Endometrial microvascular endothelial cells (primary cell): ENCODE measurements around the gene COMMD1. TPM values are rescaled to one million over a fixed set of nuclear protein-coding genes. Genes with fewer than 3 reads are reported as not detected.
"Not testable (repeated sequence)": the region's sequence is repeated elsewhere in the genome, so short reads cannot be mapped to it uniquely, and the experiment has no call there.

Experiments
- in situ Hi-C: cut with HindIII; loops from 2 replicates; pipeline ENCODE4 v1.10.0; 2017; ENCODE audit warnings: low sequenced_read_pairs, low pct_unique_long_range_greater_than_20kb; ENCODE audit errors: inconsistent ontology term
- total RNA-seq: library from RNA; depleted of rRNA; stranded (reverse); fragments of >200 nt; gene quantifications from one replicate; pipeline ENCODE4 v1.2.3, GENCODE V29; 2015; ENCODE audit errors: inconsistent ontology term

COMMD1 gene
- 57.9 TPM for total RNA-seq

DNA sequence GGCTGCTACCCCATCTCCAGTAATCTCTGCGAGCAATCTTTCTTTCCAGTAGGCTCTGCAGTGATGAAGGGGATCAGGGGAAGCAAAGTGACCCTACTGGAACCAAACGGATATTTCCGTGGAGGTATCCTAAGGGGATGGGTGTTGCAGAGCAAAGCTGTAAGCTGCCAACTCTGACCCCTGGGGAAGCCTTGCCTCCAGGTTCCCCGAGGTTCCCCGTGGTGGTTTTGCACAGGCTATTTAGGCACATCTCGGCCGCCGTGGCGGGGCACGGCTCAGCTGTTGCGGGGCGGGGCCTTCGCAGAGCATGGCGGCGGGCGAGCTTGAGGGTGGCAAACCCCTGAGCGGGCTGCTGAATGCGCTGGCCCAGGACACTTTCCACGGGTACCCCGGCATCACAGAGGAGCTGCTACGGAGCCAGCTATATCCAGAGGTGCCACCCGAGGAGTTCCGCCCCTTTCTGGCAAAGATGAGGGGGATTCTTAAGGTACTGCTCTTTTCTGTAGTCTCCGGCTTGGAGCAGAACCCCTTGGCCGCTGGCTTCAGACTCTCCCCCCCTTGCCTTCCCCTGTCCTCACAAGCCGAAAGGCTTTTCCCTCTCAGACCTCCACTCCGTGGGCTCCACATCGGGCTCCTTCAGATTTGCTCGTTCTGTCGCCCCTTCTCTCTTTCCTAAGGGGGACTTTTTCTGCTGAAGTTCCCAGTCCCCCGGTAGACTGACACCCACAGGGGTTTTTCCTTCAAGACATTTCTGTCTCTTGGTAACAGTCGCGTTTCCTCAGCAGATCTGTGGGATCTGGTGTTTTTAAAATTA is at the start of gene COMMD1:
COMMD1 (plus strand) TSS at position 303 of the 814 bp plus-strand sequence; CDS start at position 308, 5 bp downstream.
- in situ Hi-C loops: no loop called here

- in situ Hi-C loops: no loop called here
Observed at GRCh38 chr2:61857224-61857623, 48.2 kb upstream of the COMMD1 start.

- in situ Hi-C loops: no loop called here
Observed at GRCh38 chr2:61862085-61862484, 43.4 kb upstream of the COMMD1 start.

DNA sequence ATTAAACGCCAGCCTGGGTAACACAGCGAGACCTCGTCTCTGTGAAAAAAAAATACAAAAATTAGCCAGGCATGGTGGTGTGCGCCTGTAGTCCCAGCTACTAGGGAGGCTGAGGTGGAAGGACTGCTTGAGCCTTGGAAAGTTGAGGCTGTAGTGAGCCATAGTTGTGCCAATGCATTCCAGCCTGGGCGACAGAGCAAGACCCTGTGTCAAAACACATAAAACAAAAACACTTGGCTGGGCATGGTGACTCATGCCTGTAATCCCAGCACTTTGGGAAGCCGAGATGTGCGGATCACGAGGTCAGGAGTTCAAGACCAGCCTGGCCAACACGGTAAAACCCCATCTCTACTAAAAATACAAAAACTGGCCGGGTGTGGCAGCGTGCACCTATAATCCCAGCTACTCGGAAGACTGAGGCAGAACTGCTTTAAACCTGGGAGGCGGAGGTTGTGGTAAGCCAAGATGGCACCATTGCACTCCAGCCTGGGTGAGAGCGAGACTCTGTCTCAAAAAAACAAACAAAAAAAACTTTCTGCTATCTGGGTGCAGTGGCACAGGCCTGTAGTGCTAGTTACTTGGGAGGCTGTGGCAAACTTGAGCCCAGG is 38.9 kb upstream of the COMMD1 start:
- in situ Hi-C loops: not testable (repeated sequence)

- in situ Hi-C loops: no loop called here
Observed at GRCh38 chr2:61876400-61876799, 29.1 kb upstream of the COMMD1 start.

DNA sequence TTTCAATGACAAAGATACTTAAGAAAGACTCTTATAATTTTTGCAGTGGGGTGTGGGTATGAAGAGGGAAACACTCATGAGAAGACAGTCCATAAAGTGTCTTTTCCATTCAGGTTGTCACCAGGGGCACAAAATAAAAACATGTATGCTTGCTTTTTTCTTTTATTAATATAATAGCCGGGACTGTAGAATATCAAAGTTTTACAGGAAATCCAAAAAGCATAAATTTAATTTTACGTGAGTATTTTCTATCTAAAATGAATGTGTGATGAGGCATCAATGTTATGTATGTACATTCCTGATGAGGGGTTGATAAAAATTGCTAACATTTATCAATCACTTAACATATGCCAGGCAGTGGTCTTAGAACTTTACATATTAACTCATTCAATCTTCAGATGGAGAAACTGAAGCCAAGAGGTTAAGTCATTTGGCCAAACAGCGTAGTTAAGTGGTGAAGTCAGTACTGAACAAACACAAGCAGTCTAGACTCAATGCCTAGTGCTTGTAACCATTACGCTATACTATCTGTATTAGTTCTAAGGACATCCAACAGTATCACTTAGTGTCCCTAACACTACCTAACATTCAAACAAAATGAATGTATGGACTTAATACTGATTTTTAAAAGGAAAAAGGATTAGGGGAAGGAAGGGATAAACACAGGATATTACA is 27.8 kb upstream of the COMMD1 start:
- in situ Hi-C loops: no loop called here

GRCh38 chr2:61878761-61879160 is 26.7 kb upstream of the COMMD1 start:
- in situ Hi-C loops: no loop called here

- in situ Hi-C loops: not testable (repeated sequence)
Observed at GRCh38 chr2:61879351-61879750, 26.1 kb upstream of the COMMD1 start.

DNA sequence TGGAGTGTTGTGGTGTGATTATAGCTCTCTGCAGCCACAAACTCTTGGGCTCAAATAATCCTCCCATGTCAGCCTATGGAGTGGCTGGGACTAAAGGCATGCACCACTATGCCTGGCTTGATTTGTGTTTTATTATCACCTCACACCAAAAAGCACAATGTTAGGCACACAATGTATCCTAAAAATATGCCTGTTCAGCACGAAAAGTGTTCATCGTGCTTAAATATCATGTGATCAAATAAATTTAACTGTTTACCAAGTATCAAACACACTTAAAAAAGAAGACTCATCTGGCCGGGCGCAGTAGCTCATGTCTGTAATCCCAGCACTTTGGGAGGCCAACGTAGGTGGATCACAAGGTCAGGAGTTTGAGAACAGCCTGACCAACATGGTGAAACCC is 22.6 kb upstream of the COMMD1 start:
- in situ Hi-C loops: no loop called here

DNA sequence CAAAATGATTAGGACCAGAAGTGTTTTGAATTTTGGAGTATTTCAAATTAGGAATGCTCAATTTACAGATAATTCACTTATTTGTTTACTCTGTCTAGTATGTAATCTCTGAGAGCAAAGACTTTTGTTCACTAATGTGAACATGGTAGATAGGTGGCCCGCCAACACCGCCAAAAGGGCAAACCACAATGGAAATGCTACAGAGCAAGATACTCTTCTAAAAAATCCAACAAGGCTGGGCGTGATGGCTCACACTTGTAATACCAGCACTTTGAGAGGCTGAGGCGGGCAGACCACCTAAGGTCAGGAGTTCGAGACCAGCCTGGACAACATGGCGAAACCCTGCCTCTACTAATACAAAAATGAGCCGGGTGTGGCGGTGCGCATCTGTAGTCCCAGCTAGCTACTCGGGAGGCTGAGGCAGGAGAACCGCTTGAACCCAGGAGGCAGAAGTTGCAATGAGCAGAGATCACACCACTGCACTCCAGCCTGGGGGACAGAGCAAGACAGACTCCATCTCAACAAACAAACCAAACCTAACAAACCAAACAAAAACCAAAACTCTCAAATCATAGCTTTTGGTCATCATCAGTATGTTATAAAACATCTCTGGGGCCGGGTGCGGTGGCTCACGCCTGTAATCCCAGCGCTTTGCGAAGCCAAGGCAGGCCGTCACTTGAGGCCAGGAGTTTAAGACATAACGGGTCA is 19.4 kb upstream of the COMMD1 start:
- in situ Hi-C loops: no loop called here

DNA sequence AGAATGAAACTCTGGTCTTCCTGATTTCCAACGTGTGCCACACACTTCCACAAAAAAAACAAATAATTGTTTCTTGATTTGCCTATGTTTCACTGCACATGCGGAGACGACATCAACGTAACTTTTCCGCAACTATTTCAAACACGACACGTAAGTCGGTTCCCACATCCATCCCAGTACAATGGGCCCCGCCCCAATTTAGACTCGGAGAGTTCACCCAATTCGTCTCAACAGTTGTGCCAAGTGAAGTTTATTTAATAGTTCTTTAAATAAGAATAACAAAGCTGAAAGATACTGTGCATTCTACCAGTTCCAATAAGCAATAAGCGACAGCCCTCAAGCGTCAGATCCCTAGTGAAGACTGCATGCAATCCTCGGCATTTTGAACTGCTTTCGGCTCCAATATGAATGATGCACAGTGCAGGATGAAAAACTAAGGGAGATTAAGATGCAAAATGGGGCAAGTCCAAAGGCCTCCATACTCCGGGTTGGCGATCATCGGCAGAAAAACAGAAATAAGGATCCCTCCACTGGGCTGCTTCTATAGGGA is 17.7 kb upstream of the COMMD1 start:
- in situ Hi-C loops: no loop called here

DNA sequence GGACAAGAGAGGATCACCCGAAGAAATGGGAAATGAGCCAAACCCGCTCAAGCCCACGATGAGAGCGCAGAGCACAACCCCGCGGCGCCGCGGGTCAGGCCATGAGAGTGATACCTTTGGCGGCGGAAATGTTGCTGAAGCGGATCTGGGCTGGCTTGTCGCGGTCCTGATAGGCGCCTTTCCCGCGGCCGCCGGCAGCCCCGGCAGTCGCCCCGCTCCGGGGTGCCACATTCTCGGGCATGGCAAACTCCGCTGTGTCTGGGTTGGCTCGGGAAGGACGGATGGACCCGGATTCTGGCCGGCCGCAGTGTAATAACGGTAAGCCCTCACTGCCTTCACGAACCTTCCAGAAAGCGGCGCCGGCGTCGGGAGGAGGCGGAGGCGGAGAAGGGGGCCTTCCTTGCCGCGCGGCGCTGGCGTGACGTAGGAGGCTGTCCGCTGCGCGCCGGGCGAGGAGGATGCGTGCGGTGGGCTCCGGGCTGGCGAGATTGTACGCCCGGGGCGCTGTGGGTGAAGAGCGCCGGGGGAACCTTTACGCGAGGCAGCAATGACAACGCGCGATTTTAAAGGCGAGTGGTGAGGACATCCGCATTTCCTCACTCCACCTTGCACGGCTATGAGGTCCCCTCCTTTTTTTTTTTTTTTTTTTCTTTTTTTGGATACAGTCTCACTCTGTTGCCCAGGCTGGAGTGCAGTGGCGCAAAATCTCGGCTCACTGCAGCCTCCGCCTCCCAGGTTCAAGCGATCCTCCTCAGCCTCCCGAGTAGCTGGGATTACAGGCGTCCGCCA is 17.0 kb upstream of the COMMD1 start, which contains the start of gene CCT4:
CCT4 (minus strand) TSS at position 390 of the 789 bp plus-strand sequence; CDS start at position 241, 149 bp downstream.
- in situ Hi-C loops: no loop called here

- in situ Hi-C loops: no loop called here
Observed at GRCh38 chr2:61898810-61899209, 6.7 kb upstream of the COMMD1 start.

DNA sequence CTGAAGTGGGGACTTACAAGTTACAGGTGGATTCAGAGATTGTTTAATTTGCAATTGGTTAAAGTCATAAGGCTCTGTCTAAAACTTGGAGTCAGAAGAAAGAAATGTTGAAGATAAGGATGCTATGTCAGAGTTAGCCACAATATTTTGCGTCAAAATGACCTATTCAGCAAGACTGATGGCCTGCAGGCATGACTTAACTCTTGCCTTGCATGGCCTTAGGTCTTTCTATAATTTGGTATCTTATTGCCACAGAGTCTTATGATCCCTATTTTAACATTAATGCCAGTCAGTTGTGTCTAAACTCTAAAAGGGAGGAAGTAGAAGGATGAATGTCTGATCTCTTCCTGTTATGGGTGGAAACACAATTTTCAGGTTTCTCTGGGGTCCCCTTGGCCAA is 5.2 kb upstream of the COMMD1 start:
- in situ Hi-C loops: no loop called here

GRCh38 chr2:61906186-61906470 is 654 bp downstream of the COMMD1 start:
- in situ Hi-C loops: no loop called here

- in situ Hi-C loops: no loop called here
Observed at GRCh38 chr2:61909116-61909515, 3.6 kb downstream of the COMMD1 start.

- in situ Hi-C loops: no loop called here
Observed at GRCh38 chr2:61910603-61911002, 5.1 kb downstream of the COMMD1 start.

GRCh38 chr2:61911510-61911909 is 6.0 kb downstream of the COMMD1 start:
- in situ Hi-C loops: no loop called here
